Natural killer cell (primary cell): ENCODE results near the gene TUBGCP6. TPM values are rescaled to one million over a fixed set of nuclear protein-coding genes. Genes with fewer than 3 reads are reported as not detected.
A peak's percentile ranks its signal among the peaks of the same experiment; 100 is the strongest.
"Not testable (repeated sequence)": the region's sequence is repeated elsewhere in the genome, so short reads cannot be mapped to it uniquely, and the experiment has no call there.

Experiments used
- ATAC-seq, 3 donors: fragments of 150-1000 bp in 2 of 3; fragments of 200-7000 bp in 1 of 3; cut with Tn5 transposase; 1 replicate in 1 of 3; 2 replicates in 2 of 3; pipeline ENCODE4 v1.10.0; 2021; ENCODE audit warnings: mild to moderate bottlenecking in 2 of 3, moderate library complexity in 2 of 3
- DNase-seq, 2 donors: peaks; one replicate each; pipeline versions ENCODE4 v3.0.0 to v3.0.0-alpha.2; 2013 to 2021; ENCODE audit warnings: mixed read lengths in 1 of 2
- H3K27ac ChIP-seq: one replicate; pipeline ENCODE4 v1.5.1; 2013; ENCODE audit warnings: mild to moderate bottlenecking, low read length
- H3K27me3 ChIP-seq: one replicate; pipeline ENCODE4 v1.6.1; 2013; ENCODE audit warnings: low read length; ENCODE audit not compliant: control insufficient read depth, insufficient read depth
- H3K36me3 ChIP-seq: one replicate; pipeline ENCODE4 v1.6.1; 2013; ENCODE audit warnings: low read length; ENCODE audit not compliant: control insufficient read depth, insufficient read depth
- H3K4me1 ChIP-seq: one replicate; pipeline ENCODE4 v1.6.1; 2013; ENCODE audit warnings: low read length; ENCODE audit not compliant: control insufficient read depth, insufficient read depth
- H3K4me3 ChIP-seq: one replicate; pipeline ENCODE4 v1.5.1; 2013; ENCODE audit warnings: low read length
- H3K9me3 ChIP-seq: one replicate; pipeline ENCODE4 v1.6.1; 2013; ENCODE audit warnings: low read length; ENCODE audit not compliant: control insufficient read depth, insufficient read depth
- H3K27ac Mint-ChIP-seq, 2 donors: one replicate each; pipeline ENCODE4 v1.8.0; 2022; ENCODE audit warnings: mild to moderate bottlenecking in 2 of 2, mixed read lengths in 2 of 2, moderate library complexity in 1 of 2
- H3K27me3 Mint-ChIP-seq, 2 donors: one replicate each; pipeline ENCODE4 v1.8.0; 2022; ENCODE audit warnings: low read depth in 2 of 2, mixed read lengths in 2 of 2
- H3K36me3 Mint-ChIP-seq: one replicate; pipeline ENCODE4 v1.8.0; 2022; ENCODE audit warnings: mixed read lengths
- H3K4me1 Mint-ChIP-seq, 2 donors: one replicate each; pipeline ENCODE4 v1.8.0; 2022; ENCODE audit warnings: mixed read lengths in 2 of 2
- H3K4me3 Mint-ChIP-seq: one replicate; pipeline ENCODE4 v1.8.0; 2022; ENCODE audit warnings: mild to moderate bottlenecking, moderate library complexity, mixed read lengths
- H3K9me3 Mint-ChIP-seq, 2 donors: one replicate each; pipeline ENCODE4 v1.8.0; 2022; ENCODE audit warnings: mixed read lengths in 2 of 2
- CTCF ChIP-seq: fragments of 200-600 bp; IDR thresholded peaks from one replicate; pipeline ENCODE4 v1.8.0; 2022; ENCODE audit warnings: antibody characterized with exemption
- WGBS: methylation state at CpG from one replicate; pipeline ENCODE4 v1.1.7; 2013; ENCODE audit warnings: missing lambda C conversion rate; ENCODE audit not compliant: insufficient coverage; 5-methylcytosine and 5-hydroxymethylcytosine counted together
- intact Hi-C: fragments of 100-400 bp; cut with micrococcal nuclease; formaldehyde crosslinking; loops from one replicate; pipeline ENCODE4 v1.14.2; 2022
- total RNA-seq, 4 donors: library from RNA; stranded (reverse); fragments of 120-200 nt in 1 of 4; gene quantifications; one replicate each; pipeline versions ENCODE4 v1.2.3 to v1.2.4, GENCODE V29; 2013 to 2022

The TUBGCP6 gene
- total RNA-seq, 3 donors from 2014 or later (not counting 1 experiment from before 2014, with no cell fraction given), result 105 to 126 (median 118) TPM

GRCh38 chr22:50275181-50276055 is 30.6 kb upstream of the TUBGCP6 start:
- no peak overlapping the region for H3K27ac Mint-ChIP-seq
- no peaks in the 10 kb centered on the region for H3K36me3 Mint-ChIP-seq
- peaks cover 4 to 10% of the 10 kb centered on the region in 2 donors for H3K4me1 Mint-ChIP-seq
- Histone ChIP-seq H3K9me3 (no peaks in the 10 kb centered on the region), H3K27me3 (peaks cover 4% of the 10 kb centered on the region), H3K36me3 (no peaks in the 10 kb centered on the region), H3K4me1 (peaks cover 18% of the 10 kb centered on the region), H3K4me3 (no peak overlapping the region), H3K27ac (no peak overlapping the region)
- no peak overlapping the region for H3K4me3 Mint-ChIP-seq
- intact Hi-C loops, result loop anchor here (10.0 kb wide), 1 partner anchor 219 kb away; no protein-coding TSS in a partner anchor
- H3K9me3 Mint-ChIP-seq, result no peaks in the 10 kb centered on the region
- TF ChIP-seq CTCF, result no peak
- WGBS, result 96% methylated on average over 43 of the region's 43 CpGs
- no peak for ATAC-seq
- DNase-seq, result no peak
- peaks cover 6 to 7% of the 10 kb centered on the region in 2 donors for H3K27me3 Mint-ChIP-seq

- ATAC-seq (no peak), DNase-seq (no peak)
- Histone ChIP-seq H3K36me3 (no peaks in the 10 kb centered on the region), H3K4me1 (peaks cover 22% of the 10 kb centered on the region), H3K9me3 (no peaks in the 10 kb centered on the region), H3K27me3 (peaks cover 4% of the 10 kb centered on the region), H3K27ac (no peak overlapping the region), H3K4me3 (no peak overlapping the region)
- no peak overlapping the region for H3K4me3 Mint-ChIP-seq
- H3K4me1 Mint-ChIP-seq, result peaks cover 4 to 10% of the 10 kb centered on the region in 2 donors
- TF ChIP-seq CTCF, result no peak
- WGBS, result 87% methylated on average over 7 of the region's 7 CpGs
- H3K27me3 Mint-ChIP-seq, result peaks cover 6 to 7% of the 10 kb centered on the region in 2 donors
- intact Hi-C loops, result loop anchor here (5.0 to 10.0 kb wide), 2 partner anchors 68 to 220 kb away; partner anchors contain the start of gene PPP6R2
- no peaks in the 10 kb centered on the region for H3K36me3 Mint-ChIP-seq
- no peaks in the 10 kb centered on the region for H3K9me3 Mint-ChIP-seq
- no peak overlapping the region for H3K27ac Mint-ChIP-seq
These were observed 29.9 kb upstream of the TUBGCP6 start for GRCh38 chr22:50274771-50275170.

- Histone ChIP-seq H3K9me3 (no peaks in the 10 kb centered on the region), H3K27me3 (peaks cover 6% of the 10 kb centered on the region), H3K27ac (no peak overlapping the region), H3K4me3 (no peak overlapping the region), H3K4me1 (peaks cover 26% of the 10 kb centered on the region), H3K36me3 (no peaks in the 10 kb centered on the region)
- Mint-ChIP-seq H3K4me1 (peaks cover 4 to 14% of the 10 kb centered on the region in 2 donors), H3K36me3 (no peaks in the 10 kb centered on the region), H3K4me3 (peak overlapping the region; percentile 52), H3K27ac (no peak overlapping the region), H3K27me3 (peaks cover 6 to 7% of the 10 kb centered on the region in 2 donors), H3K9me3 (no peaks in the 10 kb centered on the region)
- intact Hi-C loops, result loop anchor here (5.0 to 10.0 kb wide), 2 partner anchors 68 to 220 kb away; partner anchors contain the start of gene PPP6R2
- DNase-seq (peak; percentile 37 to 75), ATAC-seq (peak in 1 of 3 donors; percentile 50)
- TF ChIP-seq CTCF, result peak; percentile 36
- WGBS, result 37% methylated on average over 4 of the region's 7 CpGs
These were observed 29.5 kb upstream of the TUBGCP6 start for GRCh38 chr22:50274311-50274710.

- 88% methylated on average over 9 of the region's 10 CpGs for WGBS
- intact Hi-C loops, result loop anchor here (5.0 to 10.0 kb wide), 2 partner anchors 69 to 221 kb away; partner anchors contain the start of gene PPP6R2
- not testable (repeated sequence) for H3K36me3 ChIP-seq, DNase-seq, H3K27ac ChIP-seq, H3K27me3 ChIP-seq, H3K36me3 Mint-ChIP-seq, H3K27ac Mint-ChIP-seq, H3K9me3 Mint-ChIP-seq, H3K4me3 ChIP-seq, H3K9me3 ChIP-seq, H3K27me3 Mint-ChIP-seq, ATAC-seq
- H3K4me1 Mint-ChIP-seq, result peaks cover 4 to 16% of the 10 kb centered on the region in 2 donors
- peaks cover 28% of the 10 kb centered on the region for H3K4me1 ChIP-seq
- H3K4me3 Mint-ChIP-seq, result peak overlapping the region; percentile 52
These were observed 29.0 kb upstream of the TUBGCP6 start for GRCh38 chr22:50273781-50274180.

- H3K9me3 Mint-ChIP-seq, H3K27me3 ChIP-seq, H3K36me3 Mint-ChIP-seq, H3K4me3 Mint-ChIP-seq, H3K27ac ChIP-seq, ATAC-seq, DNase-seq, H3K4me3 ChIP-seq, H3K36me3 ChIP-seq, H3K9me3 ChIP-seq, H3K27me3 Mint-ChIP-seq, H3K27ac Mint-ChIP-seq: not testable (repeated sequence)
- 81% methylated on average over 6 of the region's 11 CpGs for WGBS
- intact Hi-C loops, result loop anchor here (5.0 to 10.0 kb wide), 2 partner anchors 69 to 221 kb away; partner anchors contain the start of gene PPP6R2
- H3K4me1 Mint-ChIP-seq, result peaks cover 4 to 16% of the 10 kb centered on the region in 2 donors
- H3K4me1 ChIP-seq, result peaks cover 28% of the 10 kb centered on the region
These were observed 28.5 kb upstream of the TUBGCP6 start for GRCh38 chr22:50273352-50273751.
